Fibroblast of gingiva (primary cell): Measurements from ENCODE around the gene POLG2.
"Not testable (repeated sequence)": the region's sequence is repeated elsewhere in the genome, so short reads cannot be mapped to it uniquely, and the experiment has no call there.

Source experiments
- DNase-seq: peaks from one replicate; pipeline ENCODE4 v3.0.0-alpha.2; 2011; ENCODE audit warnings: low read depth

Gene POLG2

GRCh38 chr17:64505340-64506200 is 8.7 kb upstream of the POLG2 start:
- peak; percentile 93 for DNase-seq

- DNase-seq: peak; percentile 34
Measured at GRCh38 chr17:64504769-64505339, 8.0 kb upstream of the POLG2 start.

DNA sequence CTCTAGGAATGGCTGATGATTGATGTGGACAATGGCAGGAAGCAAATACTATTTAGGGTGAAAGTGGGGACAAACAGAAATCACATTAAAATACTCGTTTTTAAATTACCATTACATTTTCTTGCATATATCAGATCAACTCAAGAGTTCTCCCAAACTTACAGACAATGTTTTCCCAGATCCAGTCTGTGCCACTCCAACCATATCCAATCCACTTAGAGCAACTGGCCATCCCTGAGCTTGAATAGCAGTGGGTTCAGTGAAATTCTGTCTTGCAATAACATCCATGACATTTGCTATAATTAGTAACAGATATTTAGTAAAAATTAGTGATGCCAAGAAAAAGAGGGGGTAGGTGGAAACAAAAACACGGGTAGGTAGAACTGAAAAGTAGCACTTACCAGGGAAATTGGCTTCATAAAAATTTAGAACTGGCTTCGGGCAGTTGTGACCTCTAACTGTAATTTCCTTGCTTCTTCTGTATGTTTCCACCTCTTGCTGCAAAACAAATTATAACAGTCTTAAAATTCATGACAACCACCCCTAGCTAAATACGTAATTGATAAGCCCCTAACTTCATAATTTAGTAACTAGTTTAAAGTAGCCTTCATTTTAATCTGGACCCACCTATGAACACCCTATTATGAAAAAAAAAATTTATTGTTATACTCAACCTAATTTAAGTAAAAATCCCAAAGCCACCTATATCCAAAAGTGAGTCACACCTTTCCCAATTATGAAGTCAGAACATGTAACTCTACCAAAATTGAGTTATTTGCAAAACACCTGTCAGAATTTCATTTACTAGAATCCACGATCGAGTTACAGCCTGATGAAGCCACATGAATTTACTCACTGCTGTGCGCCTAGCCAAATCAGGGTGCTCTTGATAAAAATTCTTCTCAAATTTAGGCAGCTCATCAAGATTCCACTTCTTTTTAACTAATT is 7.2 kb upstream of the POLG2 start:
- DNase-seq: peak; percentile 37

DNA sequence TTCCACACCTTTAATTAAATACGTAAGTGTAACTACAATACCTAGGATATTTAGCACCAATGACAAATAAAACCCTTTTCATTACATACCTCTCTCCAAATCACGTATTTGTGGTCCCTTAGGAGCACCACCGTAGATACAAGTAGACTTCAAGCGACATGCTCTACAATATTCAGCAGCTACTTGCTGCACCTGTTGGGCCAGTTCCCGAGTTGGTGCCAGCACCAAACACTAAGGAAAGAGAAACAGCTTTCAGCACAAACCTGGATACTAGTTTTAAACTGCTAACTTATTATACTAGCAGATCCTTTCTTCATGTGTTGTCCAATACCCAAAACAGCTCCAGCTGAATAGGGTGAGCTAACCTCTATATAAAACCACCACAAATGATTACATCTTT is 6.5 kb upstream of the POLG2 start:
- no peak for DNase-seq

DNA sequence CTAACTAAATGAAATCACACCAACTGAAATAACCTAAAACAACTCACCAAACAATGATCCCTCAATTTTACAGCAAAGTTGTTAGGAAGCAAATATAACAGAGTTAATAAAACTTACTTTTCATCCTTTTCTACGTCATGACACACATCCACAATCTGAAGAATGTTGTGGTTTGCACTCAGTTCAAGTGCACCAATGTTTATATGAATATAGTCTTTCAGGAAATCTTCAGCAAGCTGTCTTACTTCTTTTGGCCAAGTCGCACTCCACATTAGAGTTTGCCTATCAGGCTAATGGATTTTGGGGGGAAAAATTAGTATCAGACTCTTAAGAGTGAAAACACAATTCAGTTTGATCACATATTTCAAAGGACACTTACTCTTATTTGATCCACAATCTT is 6.0 kb upstream of the POLG2 start:
- DNase-seq: no peak

DNA sequence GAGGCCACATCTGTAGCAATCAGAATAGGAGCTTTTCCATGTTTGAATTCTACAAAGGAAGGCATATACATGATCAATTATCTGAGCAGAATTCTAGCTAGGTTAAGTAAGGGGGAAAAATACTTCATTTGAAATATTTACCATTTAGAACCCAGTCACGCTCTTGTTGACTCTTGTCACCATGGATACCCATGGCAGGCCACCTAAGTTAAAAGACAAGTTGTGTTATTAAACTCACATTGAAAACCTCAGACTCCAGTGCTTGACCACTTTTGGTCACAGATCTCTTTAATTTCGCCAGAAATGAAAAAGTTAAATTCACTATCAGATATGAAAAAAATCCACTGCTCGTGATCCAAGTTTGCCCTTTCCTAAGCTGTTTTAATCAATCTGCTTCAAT is 5.2 kb upstream of the POLG2 start:
- DNase-seq: no peak

DNA sequence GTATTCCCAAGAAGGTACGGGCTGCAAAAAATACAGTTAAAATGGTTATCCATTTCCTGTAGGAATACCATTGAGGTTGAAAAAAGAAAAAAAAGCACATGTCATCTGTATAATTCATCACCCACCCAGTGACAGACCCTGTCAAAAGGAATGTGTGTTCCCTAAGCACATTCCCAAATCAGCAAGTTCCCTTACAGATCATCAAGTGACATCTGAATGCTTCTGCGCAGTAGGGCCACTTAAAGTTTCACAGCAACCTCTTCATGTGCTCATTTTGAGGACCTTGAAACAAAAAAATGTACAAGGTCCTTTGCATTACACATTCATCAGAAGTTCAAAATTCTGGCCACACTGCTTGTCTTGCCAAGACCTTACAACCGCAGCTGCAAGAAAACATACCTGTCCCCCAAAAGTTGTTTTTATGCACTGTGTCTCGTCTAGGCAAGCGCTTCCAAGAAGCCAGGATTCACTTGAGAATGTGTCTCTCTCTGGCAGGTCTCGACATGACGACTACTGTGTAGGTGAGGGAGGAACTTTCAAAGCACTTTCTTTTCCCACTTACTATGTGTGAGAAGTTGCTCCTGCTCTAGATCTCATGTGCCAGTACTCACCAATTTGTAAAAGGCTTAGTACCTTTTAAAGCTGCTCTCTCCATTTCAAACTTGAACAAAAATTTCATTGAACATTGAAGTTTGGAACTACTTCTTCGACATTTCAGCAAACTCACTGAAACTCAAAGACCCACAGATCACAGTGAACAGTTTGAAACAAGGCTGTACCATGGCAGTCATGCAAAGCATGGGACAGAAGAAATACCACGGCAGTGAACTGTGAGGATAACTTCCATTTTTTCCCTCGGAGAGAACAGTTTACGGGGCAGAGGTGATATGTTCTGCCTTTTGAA is 4.3 kb upstream of the POLG2 start:
- DNase-seq: no peak

- DNase-seq: no peak
Measured at GRCh38 chr17:64500487-64500859, 3.6 kb upstream of the POLG2 start.

- no peak for DNase-seq
Measured at GRCh38 chr17:64499805-64500486, 3.1 kb upstream of the POLG2 start.

GRCh38 chr17:64498308-64499203 is 1.7 kb upstream of the POLG2 start:
- no peak for DNase-seq

- no peak for DNase-seq
Measured at GRCh38 chr17:64497565-64498035, 746 bp upstream of the POLG2 start.

DNA sequence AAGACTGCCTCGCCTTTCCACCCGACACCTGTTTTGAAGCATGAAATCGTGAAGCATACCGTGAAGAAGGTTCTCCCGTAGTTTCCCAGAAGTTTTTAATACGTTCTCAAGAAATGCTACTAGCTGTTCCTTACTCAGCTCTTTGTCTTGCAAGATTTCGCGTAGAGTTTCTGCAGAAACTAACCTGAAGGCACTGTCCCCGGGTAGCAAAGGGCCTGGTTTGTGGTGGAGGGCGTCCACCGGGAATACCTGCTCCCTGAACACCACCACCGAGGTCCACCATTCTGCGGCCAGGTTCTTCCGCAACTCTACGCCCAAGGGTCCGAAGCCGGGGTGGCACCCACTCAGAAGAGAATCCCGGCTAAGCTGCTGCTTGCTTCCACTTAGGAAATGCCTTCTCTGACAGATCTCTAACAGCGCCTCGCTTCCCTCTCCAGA is 487 bp downstream of the POLG2 start:
- no peak for DNase-seq

DNA sequence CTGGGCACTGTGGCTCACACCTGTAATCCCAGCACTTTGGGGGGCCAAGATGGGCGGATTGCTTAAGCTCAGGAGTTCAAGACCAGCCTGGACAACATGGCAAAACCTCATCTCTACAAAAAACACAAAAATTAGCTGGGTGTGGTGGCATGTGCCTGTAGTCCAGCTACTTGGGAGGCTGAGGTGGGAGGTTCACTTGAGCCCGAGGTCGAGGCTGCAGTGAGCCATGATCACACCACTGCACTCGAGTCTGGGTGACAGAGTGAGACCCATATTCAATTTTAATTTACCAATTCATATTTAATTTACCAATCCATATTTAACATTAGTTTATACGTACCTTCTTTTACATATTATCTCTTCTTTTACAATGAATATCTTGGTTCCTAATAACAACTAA is 1.6 kb downstream of the POLG2 start:
- not testable (repeated sequence) for DNase-seq

GRCh38 chr17:64494121-64494520 is 2.7 kb downstream of the POLG2 start:
- DNase-seq: no peak

DNA sequence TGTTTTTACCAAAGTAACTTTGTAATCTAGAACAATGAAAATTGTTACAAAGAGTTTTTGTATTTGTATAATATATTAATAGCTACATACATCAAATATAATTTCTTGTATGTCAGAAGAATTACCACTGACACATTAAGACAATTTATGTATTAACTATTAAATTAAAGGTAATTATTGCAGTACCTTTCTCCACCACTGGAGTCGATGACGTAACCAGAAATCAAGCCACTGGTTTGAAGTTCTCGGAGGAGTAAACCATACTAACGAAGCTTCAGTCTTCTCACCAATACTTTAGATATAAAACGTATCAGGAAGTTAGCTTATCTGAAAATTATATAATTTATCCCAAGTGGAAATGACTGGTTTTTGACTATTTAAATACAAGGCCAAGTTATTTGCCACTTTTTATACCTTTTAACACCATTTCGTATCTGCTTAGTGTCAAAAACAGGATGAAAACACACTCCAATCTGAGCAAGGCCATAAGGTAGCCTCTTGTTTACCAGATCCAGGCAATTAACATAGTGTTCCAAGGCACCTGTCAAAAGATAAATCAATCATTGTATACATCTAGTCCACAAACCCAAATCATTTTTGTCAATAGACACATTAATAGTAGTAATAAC is 4.3 kb downstream of the POLG2 start:
- DNase-seq: no peak

- peak; percentile 31 for DNase-seq
Measured at GRCh38 chr17:64491994-64492393, 4.9 kb downstream of the POLG2 start.

DNA sequence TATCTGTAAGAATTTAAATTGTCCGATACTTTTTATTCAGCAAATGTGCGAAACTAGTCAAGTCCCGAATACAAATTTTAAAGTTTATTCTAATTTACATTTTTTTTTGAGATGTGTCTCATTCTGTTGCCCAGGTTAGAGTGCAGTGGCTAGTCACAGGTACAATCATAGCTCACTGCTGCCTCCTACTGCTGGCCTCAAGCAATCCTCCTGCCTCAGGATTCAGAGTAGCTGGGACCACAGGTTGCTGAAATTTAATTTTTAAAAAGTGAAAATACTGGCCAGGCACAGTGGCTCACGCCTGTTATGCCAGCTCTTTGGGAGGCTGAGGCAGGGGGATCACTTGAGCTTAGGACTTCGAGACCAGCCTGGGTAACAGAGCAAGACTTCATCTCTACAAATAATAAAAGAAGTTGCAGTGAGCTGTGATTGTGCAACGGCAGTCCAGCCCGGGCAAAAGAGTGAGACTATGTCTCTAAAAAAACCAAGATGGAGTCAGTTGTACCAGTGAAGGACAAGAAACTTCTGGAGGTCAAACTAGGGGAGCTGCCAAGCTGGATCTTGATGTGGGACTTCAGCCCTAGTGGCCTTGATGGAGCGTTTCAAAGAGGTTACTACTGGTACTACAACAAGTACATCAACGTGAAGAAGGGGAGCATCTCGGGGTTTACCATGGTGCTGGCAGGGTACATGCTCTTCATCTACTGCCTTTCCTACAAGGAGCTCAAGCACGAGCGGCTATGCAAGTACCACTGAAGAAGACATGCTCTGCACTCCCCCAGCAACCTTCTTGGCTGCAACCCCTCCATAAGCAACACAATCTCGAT is 5.6 kb downstream of the POLG2 start:
- no peak for DNase-seq

DNA sequence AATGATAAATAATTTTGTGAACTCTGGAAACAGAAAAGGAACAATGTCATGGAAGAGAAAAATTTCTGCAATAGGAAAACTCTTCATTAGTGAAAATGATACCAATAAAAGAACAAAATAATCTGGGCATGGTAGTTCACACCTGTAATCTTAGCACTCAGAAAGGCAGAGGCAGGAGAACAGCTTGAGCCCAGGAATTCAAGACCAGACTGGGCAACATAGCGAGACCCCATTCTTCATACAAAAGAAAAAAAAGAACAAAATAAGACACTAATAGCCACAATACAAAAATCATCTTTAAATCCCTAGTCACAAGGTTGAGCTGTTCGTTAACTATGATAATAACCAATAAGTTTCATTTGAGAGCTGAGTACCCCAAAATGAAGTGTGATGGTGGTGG is 8.6 kb downstream of the POLG2 start:
- DNase-seq: no peak
